GM20431 (cell line): ENCODE measurements around the gene MED10.

ENCODE experiments used
- in situ Hi-C: fragments of 300-500 bp; cut with MseI, MboI; formaldehyde crosslinking; loops from one replicate; pipeline ENCODE4 v1.15.0; 2020; ENCODE audit warnings: low sequenced_read_pairs; ENCODE audit not compliant: unreplicated experiment

Gene MED10

DNA sequence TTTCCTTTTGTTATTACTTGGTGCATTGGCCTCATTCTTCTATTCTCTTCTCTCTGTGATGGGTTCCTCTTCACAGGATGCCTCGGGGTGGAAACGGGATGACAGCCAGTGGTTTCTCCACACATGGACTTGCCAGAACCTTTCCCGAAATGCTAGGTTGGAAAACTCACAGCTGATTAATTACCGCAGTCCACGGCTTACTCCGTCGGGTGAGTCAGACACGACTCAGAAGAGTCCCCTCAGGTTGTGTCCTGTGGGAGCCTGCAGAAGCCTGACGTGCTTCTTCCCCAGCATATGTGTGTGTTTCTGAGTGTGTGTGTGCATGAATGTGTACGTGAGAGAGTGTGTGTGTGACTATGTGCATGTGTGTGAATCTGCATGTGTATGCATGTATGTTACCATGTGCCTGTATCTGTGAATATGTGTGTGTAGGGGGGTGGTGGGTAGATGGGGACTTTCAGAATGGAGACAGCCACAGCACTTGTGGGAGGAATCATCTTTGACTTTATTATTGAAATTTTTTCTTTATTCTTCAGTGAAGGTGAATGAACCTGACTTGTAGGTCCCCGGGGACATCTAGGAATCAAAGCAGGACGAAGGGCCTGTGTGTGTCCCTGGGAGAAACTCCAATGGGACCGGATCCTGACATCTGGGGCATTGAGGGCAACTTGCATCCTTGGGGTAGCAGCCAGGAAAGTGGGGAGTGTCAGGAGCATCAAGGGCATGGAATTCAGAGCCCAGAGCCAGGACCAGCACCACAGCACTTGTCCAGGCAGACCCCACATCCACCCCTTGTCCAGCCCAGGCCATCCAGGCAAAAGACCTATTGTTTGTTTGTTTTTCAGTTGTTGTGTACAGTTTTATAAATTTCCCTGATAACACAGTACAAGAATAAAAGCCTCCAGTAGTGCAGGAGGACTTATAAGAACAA lies 21.9 kb upstream of the MED10 start:
- in situ Hi-C loops = no loop called here

- in situ Hi-C loops = no loop called here
Observed at GRCh38 chr5:6398570-6399230, 20.4 kb upstream of the MED10 start.

DNA sequence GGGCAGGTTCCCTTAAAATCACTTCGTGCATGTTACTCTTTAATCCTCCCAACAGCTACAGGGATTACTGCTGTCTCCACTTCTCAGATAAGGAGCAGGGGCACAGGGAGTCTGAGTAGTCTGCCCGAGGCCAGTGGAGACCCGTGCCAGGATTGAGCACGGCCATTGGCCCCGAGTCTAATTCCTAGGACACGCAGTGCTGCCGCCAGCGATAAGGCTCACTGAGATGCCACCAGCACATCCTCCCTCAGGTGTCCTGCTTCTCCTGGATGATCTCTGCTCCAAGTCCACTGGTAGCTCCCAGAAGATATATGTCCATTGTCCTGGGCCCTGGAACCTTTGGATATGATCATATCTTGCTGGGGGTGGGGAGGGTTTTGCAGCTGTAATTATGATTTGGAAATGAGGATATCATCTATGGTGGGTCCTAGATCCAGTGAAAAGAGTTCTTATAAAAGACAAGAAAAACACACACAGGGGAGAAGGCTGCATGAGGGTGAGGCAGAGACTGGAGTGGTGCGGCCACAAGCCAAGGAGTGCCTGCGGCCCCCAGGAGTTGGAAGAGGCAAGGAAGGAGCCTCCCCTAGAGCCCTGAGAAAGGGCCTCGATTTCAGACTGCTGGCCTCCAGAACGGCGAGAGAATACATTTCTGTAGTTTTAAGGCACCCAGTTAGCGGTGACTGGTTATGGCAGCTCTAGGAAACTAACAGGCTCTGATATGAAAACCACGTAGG lies 19.4 kb upstream of the MED10 start:
- in situ Hi-C loops = no loop called here

DNA sequence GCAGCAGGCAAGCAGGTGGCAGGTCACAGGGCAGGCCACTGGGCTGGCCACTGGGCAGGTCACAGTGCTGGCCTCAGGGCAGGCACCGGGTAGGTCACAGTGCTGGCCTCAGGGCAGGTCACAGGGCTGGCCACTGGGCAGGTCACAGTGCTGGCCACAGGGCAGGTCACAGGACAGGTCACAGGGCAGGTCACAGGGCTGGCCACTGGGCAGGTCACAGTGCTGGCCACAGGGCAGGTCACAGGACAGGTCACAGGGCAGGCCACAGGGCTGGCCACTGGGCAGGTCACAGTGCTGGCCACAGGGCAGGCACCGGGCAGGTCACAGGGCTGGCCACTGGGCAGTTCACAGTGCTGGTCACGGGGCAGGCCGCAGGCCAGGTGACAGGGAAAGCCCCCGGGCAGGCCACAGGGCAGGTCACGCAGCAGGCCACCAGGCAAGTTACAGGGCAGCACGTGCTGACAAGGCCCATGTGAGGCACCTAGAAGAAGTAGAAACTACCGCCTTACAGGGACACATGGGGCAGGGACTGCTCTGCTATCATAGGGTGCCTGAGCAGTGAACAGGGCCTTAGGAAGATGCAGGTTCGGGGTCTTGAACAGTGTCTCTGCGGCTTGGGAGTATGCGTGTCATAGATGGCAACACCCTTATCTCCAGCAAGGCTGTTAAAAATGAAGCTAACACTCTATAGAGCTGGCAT lies 18.6 kb upstream of the MED10 start:
- in situ Hi-C loops = no loop called here

DNA sequence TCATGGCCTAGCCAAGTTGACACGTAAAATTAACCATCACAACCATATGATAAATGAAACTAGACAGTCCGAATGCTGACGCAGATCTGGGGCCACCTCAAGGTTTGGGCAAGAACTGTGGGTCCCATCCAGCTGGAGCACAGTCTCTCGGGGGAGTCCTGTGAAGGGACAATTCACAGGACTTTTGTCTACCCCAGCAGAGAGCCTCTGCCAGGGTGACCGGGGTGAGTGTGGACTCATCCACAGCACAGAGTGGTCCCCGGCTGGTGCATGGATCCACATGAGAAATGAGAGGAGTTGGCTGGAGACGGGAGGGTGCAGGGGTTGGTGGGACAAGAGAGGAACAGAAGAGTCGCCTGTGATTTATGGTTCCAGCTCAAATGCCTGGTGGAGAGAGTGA lies 17.7 kb upstream of the MED10 start:
- in situ Hi-C loops = no loop called here

GRCh38 chr5:6395621-6396020 lies 17.3 kb upstream of the MED10 start:
- in situ Hi-C loops = no loop called here

- in situ Hi-C loops = no loop called here
Observed at GRCh38 chr5:6395102-6395445, 16.7 kb upstream of the MED10 start.

- in situ Hi-C loops = no loop called here
Observed at GRCh38 chr5:6394429-6395101, 16.2 kb upstream of the MED10 start.

- in situ Hi-C loops = no loop called here
Observed at GRCh38 chr5:6393596-6394194, 15.3 kb upstream of the MED10 start.

GRCh38 chr5:6392561-6392960 lies 14.2 kb upstream of the MED10 start:
- in situ Hi-C loops = no loop called here

GRCh38 chr5:6391151-6391550 lies 12.8 kb upstream of the MED10 start:
- in situ Hi-C loops = no loop called here

DNA sequence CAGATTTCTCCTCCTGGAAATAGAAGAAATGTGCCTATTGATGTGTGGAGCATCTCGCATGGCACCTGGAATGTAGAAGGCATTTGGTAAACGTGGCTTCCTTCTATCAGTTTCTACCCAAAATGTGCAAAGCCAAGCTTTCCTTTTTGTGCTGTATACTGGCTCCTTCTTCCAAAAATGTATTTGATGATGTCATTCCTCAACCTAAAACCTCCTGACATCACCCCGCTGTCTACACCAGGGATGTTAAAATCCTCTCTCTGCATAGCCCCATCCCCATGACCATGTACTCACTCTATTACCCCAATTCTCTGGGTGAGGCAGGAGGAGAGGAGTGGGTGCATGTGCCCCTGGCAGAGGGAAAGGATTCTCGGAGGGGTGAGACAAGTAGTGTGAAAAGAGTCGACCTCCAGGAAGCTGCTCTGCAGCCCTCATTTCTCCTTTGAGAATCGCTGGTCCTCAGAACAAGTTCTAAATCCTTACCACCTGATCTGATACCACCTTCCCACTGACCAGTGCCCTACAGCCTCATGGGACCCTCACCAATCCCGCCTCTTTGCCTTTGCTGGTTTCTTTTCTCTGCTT lies 11.7 kb upstream of the MED10 start:
- in situ Hi-C loops = no loop called here

- in situ Hi-C loops = no loop called here
Observed at GRCh38 chr5:6389397-6389796, 11.1 kb upstream of the MED10 start.

GRCh38 chr5:6387970-6388369 lies 9.6 kb upstream of the MED10 start:
- in situ Hi-C loops = no loop called here

- in situ Hi-C loops = no loop called here
Observed at GRCh38 chr5:6386271-6386670, 7.9 kb upstream of the MED10 start.

DNA sequence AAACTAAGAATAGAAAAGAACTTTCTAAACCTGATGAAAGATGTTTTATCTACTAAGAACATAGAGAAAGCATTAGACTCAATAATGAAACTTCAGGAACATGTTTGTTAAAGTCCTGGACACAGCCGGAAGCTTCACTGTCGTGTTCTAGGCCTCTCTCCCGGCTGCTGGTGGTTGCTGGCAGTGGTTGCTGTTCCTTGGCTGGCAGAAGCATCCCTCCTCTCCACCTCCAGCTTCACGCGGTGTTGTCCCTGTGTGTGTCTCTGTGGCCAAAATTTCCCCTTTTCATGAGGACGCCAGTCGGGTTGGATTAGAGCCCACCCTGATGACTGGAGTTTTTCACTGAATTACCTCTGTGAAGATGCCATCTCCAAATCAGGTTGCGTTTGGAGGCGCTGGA lies 6.5 kb upstream of the MED10 start:
- in situ Hi-C loops = no loop called here

DNA sequence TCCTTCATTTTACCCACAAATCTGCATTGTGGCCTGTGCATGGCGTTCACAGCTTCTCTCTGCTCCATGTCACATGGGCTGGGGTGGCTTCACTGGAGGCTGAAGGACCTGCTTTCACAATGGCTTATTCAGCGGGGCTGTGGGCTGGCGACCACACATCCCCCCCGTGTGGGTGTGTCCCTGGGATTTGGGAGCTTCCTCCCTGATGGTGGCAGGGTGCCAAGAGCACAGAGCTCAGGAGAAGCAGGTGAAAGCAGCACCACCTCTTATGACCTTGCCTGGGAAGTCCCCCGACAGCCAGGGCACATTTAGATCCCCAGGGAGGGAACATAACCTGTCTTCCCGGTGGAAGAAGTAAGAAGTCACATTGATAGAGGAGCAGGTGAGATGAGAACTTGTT lies 5.0 kb upstream of the MED10 start:
- in situ Hi-C loops = no loop called here

GRCh38 chr5:6379246-6379645 lies 899 bp upstream of the MED10 start:
- in situ Hi-C loops = no loop called here

GRCh38 chr5:6378766-6379103 lies 388 bp upstream of the MED10 start:
- in situ Hi-C loops = no loop called here
